IMR-90 (cell line): Measurements from ENCODE around the gene CCR5. TPM values are rescaled to one million over a fixed set of nuclear protein-coding genes. Genes with fewer than 3 reads are reported as not detected.

Experiments used
- ATAC-seq: fragments of 200-7000 bp; cut with Tn5 transposase; 2 replicates; pipeline ENCODE4 v1.9.1; 2020; ENCODE audit warnings: low read depth, mild to moderate bottlenecking, moderate library complexity
- BruUV-seq: library from RNA; stranded (reverse); fragments of 400-500 nt; replicated peaks from 2 replicates; lab custom pipeline; 2021; lab: Mats Ljungman, UMichigan
- CTCF ChIA-PET: fragments of 300-600 bp; formaldehyde crosslinking; extraction: SDS; loops from one replicate; lab custom pipeline; 2021; ENCODE audit warnings: antibody characterized with exemption; lab: Yijun Ruan, JAX
- POLR2A ChIA-PET: fragments of 300-600 bp; sonication (Branson Sonifier 250); formaldehyde crosslinking; loops from one replicate; lab custom pipeline; 2022; ENCODE audit warnings: antibody characterized with exemption; ENCODE audit not compliant: unreplicated experiment; lab: Charles Lee
- DNase-seq: peaks from one replicate; pipeline ENCODE4 v3.0.0; 2013
- H2AFZ ChIP-seq: replicated peaks from 2 replicates; pipeline ENCODE3; 2013; ENCODE audit warnings: low read length, mild to moderate bottlenecking; ENCODE audit not compliant: poor library complexity
- H2AK5ac ChIP-seq: 2 replicates; pipeline ENCODE4 v1.6.1; 2013; ENCODE audit warnings: low read depth, low read length, inconsistent platforms
- H2AK9ac ChIP-seq: replicated peaks from 2 replicates; pipeline ENCODE3; 2013; ENCODE audit warnings: mild to moderate bottlenecking, low read depth, low read length, moderate library complexity; ENCODE audit not compliant: poor library complexity
- H2BK120ac ChIP-seq: 2 replicates; pipeline ENCODE4 v1.6.1; 2013; ENCODE audit warnings: low read depth, low read length, inconsistent platforms
- H2BK15ac ChIP-seq: 3 replicates; pipeline ENCODE4 v1.6.1; 2013; ENCODE audit warnings: low read depth, low read length, inconsistent platforms
- H2BK20ac ChIP-seq: 2 replicates; pipeline ENCODE4 v1.6.1; 2013; ENCODE audit warnings: low read depth, mild to moderate bottlenecking, inconsistent platforms, low read length, moderate library complexity
- H2BK5ac ChIP-seq: 2 replicates; pipeline ENCODE4 v1.6.1; 2013; ENCODE audit warnings: mild to moderate bottlenecking, low read depth, low read length, inconsistent platforms; ENCODE audit not compliant: poor library complexity, severe bottlenecking
- H3K14ac ChIP-seq: replicated peaks from 2 replicates; pipeline ENCODE4 v1.6.1; 2013; ENCODE audit warnings: low read depth, low read length, inconsistent platforms
- H3K18ac ChIP-seq: 2 replicates; pipeline ENCODE4 v1.6.1; 2013; ENCODE audit warnings: low read depth, low read length, control low read depth
- H3K23ac ChIP-seq: 2 replicates; pipeline ENCODE4 v1.6.1; 2013; ENCODE audit warnings: low read depth, low read length, inconsistent platforms
- H3K27ac ChIP-seq: 2 replicates; pipeline ENCODE4 v1.5.1; 2013; ENCODE audit warnings: mild to moderate bottlenecking, control low read depth, low read length; ENCODE audit not compliant: insufficient read depth
- H3K27me3 ChIP-seq: 2 replicates; pipeline ENCODE4 v1.6.1; 2013; ENCODE audit warnings: low read length; ENCODE audit not compliant: control insufficient read depth, insufficient read depth
- H3K36me3 ChIP-seq: 2 replicates; pipeline ENCODE4 v1.6.1; 2013; ENCODE audit warnings: low read length, mixed read lengths; ENCODE audit not compliant: control insufficient read depth, insufficient read depth
- H3K4ac ChIP-seq: 2 replicates; pipeline ENCODE4 v1.6.1; 2013; ENCODE audit warnings: low read depth, low read length, inconsistent platforms
- H3K4me1 ChIP-seq: 2 replicates; pipeline ENCODE4 v1.6.1; 2013; ENCODE audit warnings: low read length, mixed read lengths; ENCODE audit not compliant: control insufficient read depth, insufficient read depth
- H3K4me2 ChIP-seq: 2 replicates; pipeline ENCODE4 v1.6.1; 2013; ENCODE audit warnings: low read depth, mild to moderate bottlenecking, control low read depth, low read length, moderate library complexity
- H3K4me3 ChIP-seq: 2 replicates; pipeline ENCODE4 v1.5.1; 2013; ENCODE audit warnings: low read depth, mild to moderate bottlenecking, control low read depth, low read length, moderate library complexity; ENCODE audit not compliant: insufficient read depth
- H3K56ac ChIP-seq: 2 replicates; pipeline ENCODE4 v1.6.1; 2013; ENCODE audit warnings: low read length, inconsistent platforms; ENCODE audit not compliant: insufficient read depth; ENCODE audit errors: extremely low read depth
- H3K79me1 ChIP-seq, 2 experiments: 2 replicates each; pipeline ENCODE4 v1.6.1; 2013; ENCODE audit warnings: low read length in 2 of 2, inconsistent platforms in 1 of 2, low read depth in 1 of 2
- H3K9ac ChIP-seq: 2 replicates; pipeline ENCODE4 v1.6.1; 2013; ENCODE audit warnings: low read depth, low read length, control low read depth
- H3K9me1 ChIP-seq: 2 replicates; pipeline ENCODE4 v1.6.1; 2013; ENCODE audit warnings: low read length, inconsistent platforms; ENCODE audit not compliant: insufficient read depth
- H3K9me3 ChIP-seq: 2 replicates; pipeline ENCODE4 v1.6.1; 2013; ENCODE audit warnings: low read length; ENCODE audit not compliant: control insufficient read depth, insufficient read depth
- H4K20me1 ChIP-seq: 2 replicates; pipeline ENCODE4 v1.6.1; 2013; ENCODE audit warnings: low read length, inconsistent platforms; ENCODE audit not compliant: insufficient read depth
- H4K5ac ChIP-seq: 2 replicates; pipeline ENCODE4 v1.6.1; 2013; ENCODE audit warnings: mild to moderate bottlenecking, low read depth, low read length, control low read depth
- H4K8ac ChIP-seq, 2 experiments: 2 replicates each; pipeline ENCODE4 v1.6.1; 2013; ENCODE audit warnings: low read depth in 2 of 2, low read length in 2 of 2, control low read depth in 1 of 2, inconsistent platforms in 1 of 2
- H4K91ac ChIP-seq: 2 replicates; pipeline ENCODE4 v1.6.1; 2013; ENCODE audit warnings: low read depth, low read length, inconsistent platforms; ENCODE audit not compliant: insufficient read depth
- CEBPB ChIP-seq: IDR thresholded peaks from 2 replicates; pipeline ENCODE4 v1.6.1; 2012; ENCODE audit warnings: low read depth, low read length, improper control_type of control experiment
- POLR2A ChIP-seq: IDR thresholded peaks from 2 replicates; pipeline ENCODE4 v1.6.1; 2012; ENCODE audit warnings: mild to moderate bottlenecking, low read depth, low read length
- RAD21 ChIP-seq: IDR thresholded peaks from 2 replicates; pipeline ENCODE4 v1.6.1; 2012; ENCODE audit warnings: low read length, improper control_type of control experiment
- WGBS, 2 experiments: methylation state at CpG; one replicate each; pipeline versions ENCODE4 v1.1.5 to v1.1.7; 2013; ENCODE audit warnings: missing lambda C conversion rate in 2 of 2; ENCODE audit not compliant: insufficient read length in 1 of 2; ENCODE audit errors: extremely low coverage in 2 of 2; 5-methylcytosine and 5-hydroxymethylcytosine counted together
- dilution Hi-C: fragments of 300-500 bp; cut with HindIII; formaldehyde crosslinking; loops from one replicate; pipeline ENCODE4 v1.14.3; 2018; ENCODE audit warnings: low sequenced_read_pairs; ENCODE audit not compliant: unreplicated experiment
- in situ Hi-C: fragments of 300-500 bp; cut with MboI; formaldehyde crosslinking; loops from 3 replicates; pipeline ENCODE4 v1.14.3; 2019; ENCODE audit warnings: low sequenced_read_pairs, inconsistent platforms, mixed read lengths
- intact Hi-C: fragments of 100-400 bp; cut with micrococcal nuclease; formaldehyde crosslinking; loops from 2 replicates; pipeline ENCODE4 v1.10.0; 2022
- polyA plus RNA-seq, 3 experiments: library from polyadenylated mRNA; depleted of rRNA; stranded (reverse); fragments of >200 nt; gene quantifications; 2 replicates each; pipeline ENCODE4 v1.2.3, GENCODE V29; 2012; ENCODE audit warnings: low replicate concordance in 1 of 3
- total RNA-seq: library from RNA; depleted of rRNA; stranded (reverse); fragments of >200 nt; gene quantifications from 2 replicates; pipeline ENCODE4 v1.2.3, GENCODE V29; 2012
- TF ChIP-seq, protein P1 (sequence below): fragments of 150-350 bp; IDR thresholded peaks from 2 replicates; pipeline ENCODE4 v1.6.1; 2017; ENCODE audit warnings: mild to moderate bottlenecking, antibody characterized with exemption, low read length, low read depth
- TF ChIP-seq, protein P2 (sequence below): conservative IDR thresholded peaks from 2 replicates; pipeline ENCODE4 v1.5.1; 2012; ENCODE audit warnings: mild to moderate bottlenecking, low read depth, low read length, improper control_type of control experiment

Gene CCR5
- total and polyA plus RNA-seq, 2 of the 4 experiments (the other 2 are of a cell fraction), result not detected

DNA sequence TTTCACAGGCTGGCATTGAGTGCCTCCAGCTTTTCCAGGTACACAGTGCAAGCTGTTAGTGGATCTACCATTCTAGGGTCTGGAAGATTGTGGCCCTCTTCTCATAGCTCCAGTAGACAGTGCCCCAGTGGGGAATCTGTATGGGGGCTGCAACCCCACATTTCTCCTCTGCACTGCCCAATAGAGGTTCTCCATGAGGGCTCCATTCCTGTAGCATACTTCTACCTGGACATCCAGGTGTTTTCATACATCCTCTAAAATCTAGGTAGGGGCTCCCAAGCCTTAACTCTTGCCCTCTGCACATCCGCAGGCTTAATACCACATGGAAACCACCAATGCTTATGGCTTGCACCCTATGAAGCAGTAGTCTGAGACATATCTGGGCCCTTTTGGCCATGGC lies 31.9 kb upstream of the CCR5 start:
- Histone ChIP-seq H2AK9ac (no peak overlapping the region), H2AK5ac (no peak overlapping the region), H2BK5ac (no peak overlapping the region), H3K4me2 (no peak overlapping the region), H3K4ac (no peak overlapping the region), H4K91ac (no peak overlapping the region), H4K20me1 (no peaks in the 10 kb centered on the region), H3K14ac (no peak overlapping the region), H3K9me1 (no peaks in the 10 kb centered on the region), H3K79me1 (no peaks in the 10 kb centered on the region), H3K56ac (no peak overlapping the region), H3K23ac (no peak overlapping the region), H3K4me3 (no peak overlapping the region), H3K36me3 (no peaks in the 10 kb centered on the region), H2BK120ac (no peak overlapping the region), H3K18ac (no peak overlapping the region), H3K27ac (no peak overlapping the region), H3K27me3 (peaks cover 4% of the 10 kb centered on the region), H3K4me1 (no peaks in the 10 kb centered on the region), H4K5ac (no peak overlapping the region), H4K8ac (no peak overlapping the region), H2BK20ac (no peak overlapping the region), H3K9me3 (peaks cover 4% of the 10 kb centered on the region; the same call in 1 of the 2 replicates), H2BK15ac (no peak overlapping the region), H3K9ac (no peak overlapping the region), H2AFZ (no peak overlapping the region)
- BruUV-seq, result no TSS peak
- no peak for TF ChIP-seq POLR2A
- TF ChIP-seq, protein P1, sequence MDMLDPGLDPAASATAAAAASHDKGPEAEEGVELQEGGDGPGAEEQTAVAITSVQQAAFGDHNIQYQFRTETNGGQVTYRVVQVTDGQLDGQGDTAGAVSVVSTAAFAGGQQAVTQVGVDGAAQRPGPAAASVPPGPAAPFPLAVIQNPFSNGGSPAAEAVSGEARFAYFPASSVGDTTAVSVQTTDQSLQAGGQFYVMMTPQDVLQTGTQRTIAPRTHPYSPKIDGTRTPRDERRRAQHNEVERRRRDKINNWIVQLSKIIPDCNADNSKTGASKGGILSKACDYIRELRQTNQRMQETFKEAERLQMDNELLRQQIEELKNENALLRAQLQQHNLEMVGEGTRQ, result no peak
- no peak for TF ChIP-seq RAD21
- TF ChIP-seq, protein P2, sequence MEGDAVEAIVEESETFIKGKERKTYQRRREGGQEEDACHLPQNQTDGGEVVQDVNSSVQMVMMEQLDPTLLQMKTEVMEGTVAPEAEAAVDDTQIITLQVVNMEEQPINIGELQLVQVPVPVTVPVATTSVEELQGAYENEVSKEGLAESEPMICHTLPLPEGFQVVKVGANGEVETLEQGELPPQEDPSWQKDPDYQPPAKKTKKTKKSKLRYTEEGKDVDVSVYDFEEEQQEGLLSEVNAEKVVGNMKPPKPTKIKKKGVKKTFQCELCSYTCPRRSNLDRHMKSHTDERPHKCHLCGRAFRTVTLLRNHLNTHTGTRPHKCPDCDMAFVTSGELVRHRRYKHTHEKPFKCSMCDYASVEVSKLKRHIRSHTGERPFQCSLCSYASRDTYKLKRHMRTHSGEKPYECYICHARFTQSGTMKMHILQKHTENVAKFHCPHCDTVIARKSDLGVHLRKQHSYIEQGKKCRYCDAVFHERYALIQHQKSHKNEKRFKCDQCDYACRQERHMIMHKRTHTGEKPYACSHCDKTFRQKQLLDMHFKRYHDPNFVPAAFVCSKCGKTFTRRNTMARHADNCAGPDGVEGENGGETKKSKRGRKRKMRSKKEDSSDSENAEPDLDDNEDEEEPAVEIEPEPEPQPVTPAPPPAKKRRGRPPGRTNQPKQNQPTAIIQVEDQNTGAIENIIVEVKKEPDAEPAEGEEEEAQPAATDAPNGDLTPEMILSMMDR, result no peak
- no peak for TF ChIP-seq CEBPB
- in situ Hi-C loops, result no loop called here
- ChIA-PET POLR2A (no interaction called here), CTCF (no interaction called here)
- no CpG with 5 or more reads among the region's 1 CpG for WGBS, 2 experiments
- ATAC-seq (no peak), DNase-seq (no peak)
- dilution Hi-C loops, result no loop called here
- intact Hi-C loops, result no loop called here
